HEK293 (cell line): ENCODE data around the gene STRN.

ENCODE experiments used
- CTCF ChIA-PET: fragments of 350-600 bp; formaldehyde crosslinking; extraction: SDS; loops from one replicate; lab custom pipeline; 2021; ENCODE audit warnings: antibody characterized with exemption; lab: Yijun Ruan, JAX
- POLR2A ChIA-PET: fragments of 300-600 bp; formaldehyde crosslinking; extraction: SDS; loops from one replicate; lab custom pipeline; 2020; ENCODE audit warnings: antibody characterized with exemption, inconsistent platforms; lab: Yijun Ruan, JAX
- H3K27ac ChIP-seq: fragments of 200-500 bp; sonication (Bioruptor generic); 2 replicates; pipeline ENCODE4 v1.5.1; 2014; ENCODE audit warnings: low read depth, low read length, control low read depth, inconsistent platforms; ENCODE audit errors: extremely low read depth
- H3K36me3 ChIP-seq, 2 experiments: fragments of 200-500 bp in 1 of 2; sonication (Bioruptor generic) in 1 of 2; 1 replicate in 1 of 2; 2 replicates in 1 of 2; pipeline ENCODE4 v1.5.1; 2014 to 2017; ENCODE audit warnings: inconsistent platforms in 2 of 2, low read length in 2 of 2; ENCODE audit not compliant: control insufficient read depth in 2 of 2, insufficient read depth in 1 of 2
- H3K4me1 ChIP-seq: fragments of 200-500 bp; sonication (Bioruptor generic); 2 replicates; pipeline ENCODE4 v1.5.1; 2014; ENCODE audit warnings: mild to moderate bottlenecking, low read length, inconsistent platforms; ENCODE audit not compliant: control insufficient read depth, insufficient read depth
- H3K4me3 ChIP-seq: 2 replicates; pipeline ENCODE4 v1.5.1; 2011; ENCODE audit warnings: low read depth, mild to moderate bottlenecking, control low read depth, low read length, moderate library complexity
- H3K9me3 ChIP-seq: fragments of 200-500 bp; sonication (Bioruptor generic); 2 replicates; pipeline ENCODE4 v1.5.1; 2014; ENCODE audit warnings: low read depth, low read length, inconsistent platforms; ENCODE audit not compliant: control insufficient read depth, insufficient read depth
- BCL11A ChIP-seq: fragments of 450-650 bp; formaldehyde crosslinking; IDR thresholded peaks from 2 replicates; pipeline ENCODE4 v1.5.1; 2016; ENCODE audit warnings: low read depth, missing biosample characterization, missing genetic modification characterization
- FEZF1 ChIP-seq: fragments of 450-650 bp; formaldehyde crosslinking; IDR thresholded peaks from 2 replicates; pipeline ENCODE4 v1.5.1; 2016; ENCODE audit warnings: missing biosample characterization, missing genetic modification characterization
- KLF10 ChIP-seq: fragments of 450-650 bp; IDR thresholded peaks from 2 replicates; pipeline ENCODE4 v1.5.1; 2018; ENCODE audit warnings: missing biosample characterization, mild to moderate bottlenecking, missing genetic modification characterization
- MYNN ChIP-seq: fragments of 450-650 bp; formaldehyde crosslinking; IDR thresholded peaks from 2 replicates; pipeline ENCODE4 v1.5.1; 2016; ENCODE audit warnings: missing biosample characterization, missing genetic modification characterization, borderline replicate concordance
- REPIN1 ChIP-seq: fragments of 450-650 bp; formaldehyde crosslinking; IDR thresholded peaks from 2 replicates; pipeline ENCODE4 v1.5.1; 2017; ENCODE audit warnings: missing biosample characterization, missing genetic modification characterization, low read depth
- SP2 ChIP-seq: fragments of 450-650 bp; formaldehyde crosslinking; IDR thresholded peaks from 2 replicates; pipeline ENCODE4 v1.5.1; 2016; ENCODE audit warnings: missing biosample characterization, missing genetic modification characterization
- WT1 ChIP-seq: fragments of 450-650 bp; formaldehyde crosslinking; IDR thresholded peaks from 2 replicates; pipeline ENCODE4 v1.5.1; 2016; ENCODE audit warnings: missing biosample characterization, missing genetic modification characterization
- ZBTB21 ChIP-seq: fragments of 450-650 bp; formaldehyde crosslinking; IDR thresholded peaks from 2 replicates; pipeline ENCODE4 v1.5.1; 2017; ENCODE audit warnings: missing biosample characterization, missing genetic modification characterization
- ZFP37 ChIP-seq: fragments of 450-650 bp; formaldehyde crosslinking; IDR thresholded peaks from 2 replicates; pipeline ENCODE4 v1.5.1; 2016; ENCODE audit warnings: missing biosample characterization, missing genetic modification characterization
- ZNF114 ChIP-seq: fragments of 450-650 bp; formaldehyde crosslinking; IDR thresholded peaks from 2 replicates; pipeline ENCODE4 v1.5.0; 2017; ENCODE audit warnings: missing biosample characterization, missing genetic modification characterization
- ZNF138 ChIP-seq: fragments of 450-650 bp; formaldehyde crosslinking; IDR thresholded peaks from 2 replicates; pipeline ENCODE4 v1.5.1; 2016; ENCODE audit warnings: missing biosample characterization, missing genetic modification characterization, borderline replicate concordance
- ZNF155 ChIP-seq: fragments of 450-650 bp; formaldehyde crosslinking; IDR thresholded peaks from 2 replicates; pipeline ENCODE4 v1.5.1; 2016; ENCODE audit warnings: missing biosample characterization, missing genetic modification characterization
- ZNF169 ChIP-seq: fragments of 450-650 bp; formaldehyde crosslinking; IDR thresholded peaks from 2 replicates; pipeline ENCODE4 v1.5.1; 2016; ENCODE audit warnings: missing biosample characterization, missing genetic modification characterization
- ZNF19 ChIP-seq: fragments of 450-650 bp; formaldehyde crosslinking; IDR thresholded peaks from 2 replicates; pipeline ENCODE4; 2016; ENCODE audit warnings: missing biosample characterization, missing genetic modification characterization, low read depth
- ZNF324 ChIP-seq: fragments of 450-650 bp; formaldehyde crosslinking; IDR thresholded peaks from 2 replicates; pipeline ENCODE4 v1.5.1; 2016; ENCODE audit warnings: missing biosample characterization, missing genetic modification characterization
- ZNF354C ChIP-seq: fragments of 450-650 bp; formaldehyde crosslinking; IDR thresholded peaks from 2 replicates; pipeline ENCODE4 v1.5.1; 2016; ENCODE audit warnings: missing biosample characterization, missing genetic modification characterization, low read depth, borderline replicate concordance
- ZNF366 ChIP-seq: fragments of 450-650 bp; formaldehyde crosslinking; conservative IDR thresholded peaks from 2 replicates; pipeline ENCODE4 v1.5.1; 2016; ENCODE audit warnings: missing biosample characterization, missing genetic modification characterization
- ZNF404 ChIP-seq: fragments of 450-650 bp; formaldehyde crosslinking; IDR thresholded peaks from 2 replicates; pipeline ENCODE4 v1.5.1; 2017; ENCODE audit warnings: missing biosample characterization, missing genetic modification characterization
- ZNF423 ChIP-seq: fragments of 450-650 bp; formaldehyde crosslinking; IDR thresholded peaks from 2 replicates; pipeline ENCODE4 v1.5.1; 2016; ENCODE audit warnings: missing biosample characterization, missing genetic modification characterization
- ZNF426 ChIP-seq: fragments of 450-650 bp; formaldehyde crosslinking; IDR thresholded peaks from 2 replicates; pipeline ENCODE4 v1.5.1; 2017; ENCODE audit warnings: missing biosample characterization, missing genetic modification characterization, mild to moderate bottlenecking, inconsistent platforms, moderate library complexity
- ZNF473 ChIP-seq: fragments of 450-650 bp; formaldehyde crosslinking; IDR thresholded peaks from 2 replicates; pipeline ENCODE4 v1.5.1; 2017; ENCODE audit warnings: missing biosample characterization, missing genetic modification characterization
- ZNF501 ChIP-seq: fragments of 450-650 bp; formaldehyde crosslinking; IDR thresholded peaks from 2 replicates; pipeline ENCODE4 v1.5.1; 2016; ENCODE audit warnings: missing biosample characterization, missing genetic modification characterization
- ZNF561 ChIP-seq: fragments of 450-650 bp; IDR thresholded peaks from 2 replicates; pipeline ENCODE4 v1.5.1; 2018; ENCODE audit warnings: missing biosample characterization, missing genetic modification characterization, borderline replicate concordance
- ZNF571 ChIP-seq: fragments of 450-650 bp; formaldehyde crosslinking; IDR thresholded peaks from 2 replicates; pipeline ENCODE4 v1.5.0; 2017; ENCODE audit warnings: missing biosample characterization, missing genetic modification characterization
- ZNF600 ChIP-seq: fragments of 450-650 bp; formaldehyde crosslinking; IDR thresholded peaks from 2 replicates; pipeline ENCODE4 v1.5.1; 2016; ENCODE audit warnings: missing biosample characterization, missing genetic modification characterization
- ZNF623 ChIP-seq: fragments of 450-650 bp; formaldehyde crosslinking; IDR thresholded peaks from 2 replicates; pipeline ENCODE4 v1.5.1; 2016; ENCODE audit warnings: missing biosample characterization, missing genetic modification characterization
- ZNF658 ChIP-seq: fragments of 450-650 bp; formaldehyde crosslinking; IDR thresholded peaks from 2 replicates; pipeline ENCODE4; 2016; ENCODE audit warnings: missing biosample characterization, missing genetic modification characterization
- ZNF701 ChIP-seq: fragments of 450-650 bp; formaldehyde crosslinking; IDR thresholded peaks from 2 replicates; pipeline ENCODE4 v1.5.1; 2016; ENCODE audit warnings: missing biosample characterization, missing genetic modification characterization
- ZNF776 ChIP-seq: fragments of 450-650 bp; formaldehyde crosslinking; IDR thresholded peaks from 2 replicates; pipeline ENCODE4 v1.5.0; 2017; ENCODE audit warnings: missing biosample characterization, missing genetic modification characterization, borderline replicate concordance
- ZSCAN23 ChIP-seq: fragments of 450-650 bp; formaldehyde crosslinking; IDR thresholded peaks from 2 replicates; pipeline ENCODE4 v1.5.1; 2016; ENCODE audit warnings: missing biosample characterization, missing genetic modification characterization
- ZSCAN4 ChIP-seq: fragments of 450-650 bp; formaldehyde crosslinking; IDR thresholded peaks from 2 replicates; pipeline ENCODE4 v1.5.1; 2017; ENCODE audit warnings: missing biosample characterization, missing genetic modification characterization
- TF ChIP-seq, protein P1 (sequence below): fragments of 450-650 bp; formaldehyde crosslinking; IDR thresholded peaks from 2 replicates; pipeline ENCODE4 v1.5.1; 2016; ENCODE audit warnings: missing biosample characterization, missing genetic modification characterization
- TF ChIP-seq, protein P2 (sequence below): fragments of 450-650 bp; formaldehyde crosslinking; IDR thresholded peaks from 2 replicates; pipeline ENCODE4 v1.5.1; 2016; ENCODE audit warnings: missing biosample characterization, missing genetic modification characterization, low read depth
- TF ChIP-seq, protein P3 (sequence below): fragments of 450-650 bp; formaldehyde crosslinking; optimal IDR thresholded peaks from 2 replicates; pipeline ENCODE3; 2016; ENCODE audit warnings: missing biosample characterization, mild to moderate bottlenecking, missing genetic modification characterization

The STRN gene

GRCh38 chr2:36812196-36812595 is 154.1 kb downstream of the STRN start:
- Histone ChIP-seq H3K36me3 (no peaks in the 10 kb centered on the region), H3K9me3 (no peaks in the 10 kb centered on the region), H3K4me3 (no peak overlapping the region), H3K27ac (no peak overlapping the region), H3K4me1 (no peaks in the 10 kb centered on the region)
- ChIA-PET POLR2A (interaction anchor here (0.7 kb wide), 1 partner anchor 420 kb away, joined by 3 read pairs; no protein-coding TSS in a partner anchor), CTCF (interaction anchor here (0.7 to 0.9 kb wide), 4 partner anchors 8 to 28 kb away, joined by 3 to 5 read pairs (median 4); no protein-coding TSS in a partner anchor)
- no peak for TF ChIP-seq KLF10 (tag by site-specific recombination)
- no peak for TF ChIP-seq ZNF169 (tag by site-specific recombination)
- TF ChIP-seq ZSCAN4 (tag by site-specific recombination): no peak
- TF ChIP-seq, protein P1, sequence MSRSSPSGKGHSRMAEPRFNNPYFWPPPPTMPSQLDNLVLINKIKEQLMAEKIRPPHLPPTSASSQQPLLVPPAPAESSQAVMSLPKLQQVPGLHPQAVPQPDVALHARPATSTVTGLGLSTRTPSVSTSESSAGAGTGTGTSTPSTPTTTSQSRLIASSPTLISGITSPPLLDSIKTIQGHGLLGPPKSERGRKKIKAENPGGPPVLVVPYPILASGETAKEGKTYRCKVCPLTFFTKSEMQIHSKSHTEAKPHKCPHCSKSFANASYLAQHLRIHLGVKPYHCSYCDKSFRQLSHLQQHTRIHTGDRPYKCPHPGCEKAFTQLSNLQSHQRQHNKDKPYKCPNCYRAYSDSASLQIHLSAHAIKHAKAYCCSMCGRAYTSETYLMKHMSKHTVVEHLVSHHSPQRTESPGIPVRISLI: no peak
- no peak for TF ChIP-seq ZNF19 (tag by site-specific recombination)
- no peak for TF ChIP-seq ZNF138 (tag by site-specific recombination)
- no peak for TF ChIP-seq ZNF623 (tag by site-specific recombination)
- TF ChIP-seq ZNF404 (tag by site-specific recombination): no peak
- TF ChIP-seq ZNF658 (tag by site-specific recombination): no peak
- TF ChIP-seq ZNF561 (tag by site-specific recombination): no peak
- no peak for TF ChIP-seq ZNF701 (tag by site-specific recombination)
- TF ChIP-seq SP2: no peak
- TF ChIP-seq WT1 (tag by site-specific recombination): no peak
- TF ChIP-seq BCL11A (tag by site-specific recombination): no peak
- no peak for TF ChIP-seq ZNF423
- TF ChIP-seq ZNF324 (tag by site-specific recombination): no peak
- no peak for TF ChIP-seq ZNF501 (tag by site-specific recombination)

- CTCF ChIA-PET: interaction anchor here (0.9 kb wide), 2 partner anchors 26 to 107 kb away, joined by 3 read pairs; no protein-coding TSS in a partner anchor
- H3K36me3 ChIP-seq: no peaks in the 10 kb centered on the region
- H3K4me3 ChIP-seq: no peak overlapping the region
- no peaks in the 10 kb centered on the region for H3K9me3 ChIP-seq
- H3K27ac ChIP-seq: no peak overlapping the region
- no peaks in the 10 kb centered on the region for H3K4me1 ChIP-seq
- TF ChIP-seq ZBTB21 (tag by site-specific recombination) (no peak), ZNF600 (tag by site-specific recombination) (no peak), ZNF701 (tag by site-specific recombination) (no peak), ZSCAN23 (tag by site-specific recombination) (no peak), REPIN1 (tag by site-specific recombination) (no peak), ZNF114 (tag by site-specific recombination) (no peak), ZNF426 (no peak), SP2 (no peak), ZNF155 (tag by site-specific recombination) (no peak), FEZF1 (tag by site-specific recombination) (no peak), ZNF571 (tag by site-specific recombination) (no peak), MYNN (tag by site-specific recombination) (no peak), ZNF776 (tag by site-specific recombination) (no peak), ZNF366 (tag by site-specific recombination) (no peak), ZFP37 (tag by site-specific recombination) (no peak), ZNF354C (no peak), ZNF473 (tag by site-specific recombination) (no peak)
- TF ChIP-seq, protein P2, sequence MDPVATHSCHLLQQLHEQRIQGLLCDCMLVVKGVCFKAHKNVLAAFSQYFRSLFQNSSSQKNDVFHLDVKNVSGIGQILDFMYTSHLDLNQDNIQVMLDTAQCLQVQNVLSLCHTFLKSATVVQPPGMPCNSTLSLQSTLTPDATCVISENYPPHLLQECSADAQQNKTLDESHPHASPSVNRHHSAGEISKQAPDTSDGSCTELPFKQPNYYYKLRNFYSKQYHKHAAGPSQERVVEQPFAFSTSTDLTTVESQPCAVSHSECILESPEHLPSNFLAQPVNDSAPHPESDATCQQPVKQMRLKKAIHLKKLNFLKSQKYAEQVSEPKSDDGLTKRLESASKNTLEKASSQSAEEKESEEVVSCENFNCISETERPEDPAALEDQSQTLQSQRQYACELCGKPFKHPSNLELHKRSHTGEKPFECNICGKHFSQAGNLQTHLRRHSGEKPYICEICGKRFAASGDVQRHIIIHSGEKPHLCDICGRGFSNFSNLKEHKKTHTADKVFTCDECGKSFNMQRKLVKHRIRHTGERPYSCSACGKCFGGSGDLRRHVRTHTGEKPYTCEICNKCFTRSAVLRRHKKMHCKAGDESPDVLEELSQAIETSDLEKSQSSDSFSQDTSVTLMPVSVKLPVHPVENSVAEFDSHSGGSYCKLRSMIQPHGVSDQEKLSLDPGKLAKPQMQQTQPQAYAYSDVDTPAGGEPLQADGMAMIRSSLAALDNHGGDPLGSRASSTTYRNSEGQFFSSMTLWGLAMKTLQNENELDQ (tag by site-specific recombination): no peak
- TF ChIP-seq, protein P3, sequence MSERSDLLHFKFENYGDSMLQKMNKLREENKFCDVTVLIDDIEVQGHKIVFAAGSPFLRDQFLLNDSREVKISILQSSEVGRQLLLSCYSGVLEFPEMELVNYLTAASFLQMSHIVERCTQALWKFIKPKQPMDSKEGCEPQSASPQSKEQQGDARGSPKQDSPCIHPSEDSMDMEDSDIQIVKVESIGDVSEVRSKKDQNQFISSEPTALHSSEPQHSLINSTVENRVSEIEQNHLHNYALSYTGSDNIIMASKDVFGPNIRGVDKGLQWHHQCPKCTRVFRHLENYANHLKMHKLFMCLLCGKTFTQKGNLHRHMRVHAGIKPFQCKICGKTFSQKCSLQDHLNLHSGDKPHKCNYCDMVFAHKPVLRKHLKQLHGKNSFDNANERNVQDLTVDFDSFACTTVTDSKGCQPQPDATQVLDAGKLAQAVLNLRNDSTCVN: no peak
- POLR2A ChIA-PET: no interaction called here
Measured at GRCh38 chr2:36811071-36811470, 155.3 kb downstream of the STRN start.
